ENCODE measurements around the gene PPIE.

Gene PPIE

DNA sequence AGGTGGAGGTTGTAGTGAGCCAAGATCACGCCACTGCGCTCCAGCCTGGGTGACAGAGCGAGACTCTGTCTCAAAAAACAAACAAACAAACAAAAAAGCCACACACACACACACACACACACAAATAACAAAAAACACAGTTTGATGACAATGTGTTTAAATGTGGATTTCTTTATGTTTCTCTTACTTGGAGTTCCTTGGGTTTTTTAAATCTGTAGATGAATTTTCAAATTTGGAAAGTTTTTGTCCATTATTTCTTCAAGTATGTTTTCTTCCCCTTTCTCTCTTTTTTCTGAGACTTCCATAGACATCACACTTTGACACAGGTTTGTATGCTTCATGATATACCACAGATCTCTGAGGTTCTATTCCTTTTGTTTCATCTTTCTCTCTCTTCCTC lies 12.1 kb upstream of the PPIE start:
- ATAC-seq: no peak
- no peak for TF ChIP-seq TCF4 (CRISPR knock-in tag; IDR thresholded peaks at IDR 0.05; ENCODE audit: borderline replicate concordance)
- no peak for TF ChIP-seq BACH2 (CRISPR knock-in tag; IDR thresholded peaks at IDR 0.05; ENCODE audit: borderline replicate concordance)
- TF ChIP-seq ZNF8 (CRISPR knock-in tag; IDR thresholded peaks at IDR 0.05): no peak
- TF ChIP-seq ZFP30 (CRISPR knock-in tag; IDR thresholded peaks at IDR 0.05): no peak
- no peak for TF ChIP-seq TOX (CRISPR knock-in tag; IDR thresholded peaks at IDR 0.05; ENCODE audit: borderline replicate concordance)
- TF ChIP-seq, protein P1, sequence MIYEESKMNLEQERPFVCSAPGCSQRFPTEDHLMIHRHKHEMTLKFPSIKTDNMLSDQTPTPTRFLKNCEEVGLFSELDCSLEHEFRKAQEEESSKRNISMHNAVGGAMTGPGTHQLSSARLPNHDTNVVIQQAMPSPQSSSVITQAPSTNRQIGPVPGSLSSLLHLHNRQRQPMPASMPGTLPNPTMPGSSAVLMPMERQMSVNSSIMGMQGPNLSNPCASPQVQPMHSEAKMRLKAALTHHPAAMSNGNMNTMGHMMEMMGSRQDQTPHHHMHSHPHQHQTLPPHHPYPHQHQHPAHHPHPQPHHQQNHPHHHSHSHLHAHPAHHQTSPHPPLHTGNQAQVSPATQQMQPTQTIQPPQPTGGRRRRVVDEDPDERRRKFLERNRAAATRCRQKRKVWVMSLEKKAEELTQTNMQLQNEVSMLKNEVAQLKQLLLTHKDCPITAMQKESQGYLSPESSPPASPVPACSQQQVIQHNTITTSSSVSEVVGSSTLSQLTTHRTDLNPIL (CRISPR knock-in tag; IDR thresholded peaks at IDR 0.05; ENCODE audit: low read depth): no peak
- no peak for TF ChIP-seq POU6F1 (CRISPR knock-in tag; IDR thresholded peaks at IDR 0.05; ENCODE audit: borderline replicate concordance, low read depth)
- TF ChIP-seq ESRRG (CRISPR knock-in tag; IDR thresholded peaks at IDR 0.05): no peak
- TF ChIP-seq CSDC2 (CRISPR knock-in tag; IDR thresholded peaks at IDR 0.05): no peak
- no peak for TF ChIP-seq ISL1 (CRISPR knock-in tag; IDR thresholded peaks at IDR 0.05)
- TF ChIP-seq ARNTL (CRISPR knock-in tag; IDR thresholded peaks at IDR 0.05; ENCODE audit: borderline replicate concordance, low read depth): no peak
- no peak for TF ChIP-seq TSHZ2 (CRISPR knock-in tag; IDR thresholded peaks at IDR 0.05)
- TF ChIP-seq RARB (CRISPR knock-in tag; IDR thresholded peaks at IDR 0.05): no peak
- no peak for TF ChIP-seq OSR1 (CRISPR knock-in tag; IDR thresholded peaks at IDR 0.05)
- TF ChIP-seq, protein P2, sequence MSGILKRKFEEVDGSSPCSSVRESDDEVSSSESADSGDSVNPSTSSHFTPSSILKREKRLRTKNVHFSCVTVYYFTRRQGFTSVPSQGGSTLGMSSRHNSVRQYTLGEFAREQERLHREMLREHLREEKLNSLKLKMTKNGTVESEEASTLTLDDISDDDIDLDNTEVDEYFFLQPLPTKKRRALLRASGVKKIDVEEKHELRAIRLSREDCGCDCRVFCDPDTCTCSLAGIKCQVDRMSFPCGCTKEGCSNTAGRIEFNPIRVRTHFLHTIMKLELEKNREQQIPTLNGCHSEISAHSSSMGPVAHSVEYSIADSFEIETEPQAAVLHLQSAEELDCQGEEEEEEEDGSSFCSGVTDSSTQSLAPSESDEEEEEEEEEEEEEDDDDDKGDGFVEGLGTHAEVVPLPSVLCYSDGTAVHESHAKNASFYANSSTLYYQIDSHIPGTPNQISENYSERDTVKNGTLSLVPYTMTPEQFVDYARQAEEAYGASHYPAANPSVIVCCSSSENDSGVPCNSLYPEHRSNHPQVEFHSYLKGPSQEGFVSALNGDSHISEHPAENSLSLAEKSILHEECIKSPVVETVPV (CRISPR knock-in tag; IDR thresholded peaks at IDR 0.05): no peak
- TF ChIP-seq ZNF565 (CRISPR knock-in tag; conservative IDR thresholded peaks at IDR 0.05; ENCODE audit: low read depth): no peak
- no peak for TF ChIP-seq PATZ1 (CRISPR knock-in tag; IDR thresholded peaks at IDR 0.05; ENCODE audit: borderline replicate concordance)
- no peak for TF ChIP-seq ZC3H10 (CRISPR knock-in tag; IDR thresholded peaks at IDR 0.05)

DNA sequence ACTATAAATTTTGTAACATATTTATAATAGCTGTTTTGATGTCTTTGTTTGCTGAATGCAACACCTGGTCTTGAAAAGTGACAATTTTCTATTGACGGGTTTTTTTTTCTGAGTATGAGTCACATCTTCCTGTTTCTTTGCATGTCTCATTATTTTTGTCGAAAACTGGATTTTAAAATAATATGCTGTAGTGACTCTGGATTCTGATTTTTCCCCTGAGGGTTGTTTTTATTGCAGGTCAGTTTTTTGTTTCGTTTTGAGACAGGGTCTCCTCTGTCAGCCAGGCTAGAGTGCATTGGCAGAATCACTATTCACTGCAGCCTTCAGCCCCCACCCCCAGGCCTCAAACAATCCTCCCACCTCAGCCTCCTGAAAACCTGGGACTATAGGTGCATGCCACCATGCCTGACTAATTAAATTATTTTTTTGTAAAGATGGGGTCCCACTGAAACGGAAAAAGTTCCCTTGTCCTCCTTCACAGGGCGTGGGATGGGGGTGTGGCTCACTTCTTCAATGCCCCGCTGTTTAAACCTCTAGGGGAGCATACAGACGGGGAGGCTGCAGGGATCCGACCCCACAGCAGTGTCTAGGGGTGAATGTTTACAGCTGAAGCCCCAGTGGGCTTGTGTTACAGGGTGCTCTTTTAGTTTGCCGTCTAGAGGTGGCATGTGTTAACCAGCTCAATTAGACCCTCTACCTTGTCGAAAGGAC lies 11.3 kb upstream of the PPIE start:
- ATAC-seq: no peak
- TF ChIP-seq GLIS3 (CRISPR knock-in tag; IDR thresholded peaks at IDR 0.05): no peak
- no peak for TF ChIP-seq SNAI2 (CRISPR knock-in tag; IDR thresholded peaks at IDR 0.05)
- TF ChIP-seq ZFP30 (CRISPR knock-in tag; IDR thresholded peaks at IDR 0.05): no peak
- TF ChIP-seq ISL1 (CRISPR knock-in tag; IDR thresholded peaks at IDR 0.05): no peak
- TF ChIP-seq ARNTL (CRISPR knock-in tag; IDR thresholded peaks at IDR 0.05; ENCODE audit: borderline replicate concordance, low read depth): no peak
- TF ChIP-seq PATZ1 (CRISPR knock-in tag; IDR thresholded peaks at IDR 0.05; ENCODE audit: borderline replicate concordance): no peak
- no peak for TF ChIP-seq ZNF8 (CRISPR knock-in tag; IDR thresholded peaks at IDR 0.05)
- TF ChIP-seq TSHZ2 (CRISPR knock-in tag; IDR thresholded peaks at IDR 0.05): no peak
- TF ChIP-seq ZNF70 (CRISPR knock-in tag; IDR thresholded peaks at IDR 0.05): no peak
- TF ChIP-seq TCF4 (CRISPR knock-in tag; IDR thresholded peaks at IDR 0.05; ENCODE audit: borderline replicate concordance): no peak
- TF ChIP-seq ZC3H10 (CRISPR knock-in tag; IDR thresholded peaks at IDR 0.05): no peak
- TF ChIP-seq RARB (CRISPR knock-in tag; IDR thresholded peaks at IDR 0.05): no peak
- TF ChIP-seq CSDC2 (CRISPR knock-in tag; IDR thresholded peaks at IDR 0.05): no peak
- TF ChIP-seq ZNF565 (CRISPR knock-in tag; conservative IDR thresholded peaks at IDR 0.05; ENCODE audit: low read depth): no peak
- no peak for TF ChIP-seq POU6F1 (CRISPR knock-in tag; IDR thresholded peaks at IDR 0.05; ENCODE audit: borderline replicate concordance, low read depth)
- TF ChIP-seq OSR1 (CRISPR knock-in tag; IDR thresholded peaks at IDR 0.05): no peak
- no peak for TF ChIP-seq ESRRG (CRISPR knock-in tag; IDR thresholded peaks at IDR 0.05)
